HAP-1 (cell line): ENCODE results near the gene HSPA4L.

Source experiments
- DNase-seq, 2 experiments: peaks; one replicate each; pipeline ENCODE4 v3.0.0-alpha.2; 2016 to 2020; ENCODE audit warnings: low spot score in 2 of 2
- H3K27me3 ChIP-seq: fragments of 250-450 bp; sonication (Bioruptor Pico); 2 replicates; pipeline ENCODE4 v1.5.1; 2020; ENCODE audit warnings: low read depth, mild to moderate bottlenecking, moderate library complexity
- H3K36me3 ChIP-seq: fragments of 250-450 bp; sonication (Bioruptor Pico); replicated peaks from 2 replicates; pipeline ENCODE4 v1.5.1; 2020; ENCODE audit warnings: mild to moderate bottlenecking
- H3K4me1 ChIP-seq: fragments of 250-450 bp; sonication (Bioruptor Pico); 2 replicates; pipeline ENCODE4 v1.5.1; 2020; ENCODE audit warnings: mild to moderate bottlenecking
- H3K4me3 ChIP-seq: fragments of 250-450 bp; sonication (Bioruptor Pico); 2 replicates; pipeline ENCODE4 v1.5.1; 2020; ENCODE audit warnings: mild to moderate bottlenecking, moderate library complexity
- H3K9me3 ChIP-seq: fragments of 250-450 bp; sonication (Bioruptor Pico); 2 replicates; pipeline ENCODE4 v1.5.1; 2020; ENCODE audit warnings: mild to moderate bottlenecking, moderate library complexity
- in situ Hi-C: fragments of 300-500 bp; cut with MboI; formaldehyde crosslinking; loops from 3 replicates; pipeline ENCODE4 v1.14.3; 2020; ENCODE audit warnings: low sequenced_read_pairs, inconsistent platforms, mixed read lengths

HSPA4L gene

DNA sequence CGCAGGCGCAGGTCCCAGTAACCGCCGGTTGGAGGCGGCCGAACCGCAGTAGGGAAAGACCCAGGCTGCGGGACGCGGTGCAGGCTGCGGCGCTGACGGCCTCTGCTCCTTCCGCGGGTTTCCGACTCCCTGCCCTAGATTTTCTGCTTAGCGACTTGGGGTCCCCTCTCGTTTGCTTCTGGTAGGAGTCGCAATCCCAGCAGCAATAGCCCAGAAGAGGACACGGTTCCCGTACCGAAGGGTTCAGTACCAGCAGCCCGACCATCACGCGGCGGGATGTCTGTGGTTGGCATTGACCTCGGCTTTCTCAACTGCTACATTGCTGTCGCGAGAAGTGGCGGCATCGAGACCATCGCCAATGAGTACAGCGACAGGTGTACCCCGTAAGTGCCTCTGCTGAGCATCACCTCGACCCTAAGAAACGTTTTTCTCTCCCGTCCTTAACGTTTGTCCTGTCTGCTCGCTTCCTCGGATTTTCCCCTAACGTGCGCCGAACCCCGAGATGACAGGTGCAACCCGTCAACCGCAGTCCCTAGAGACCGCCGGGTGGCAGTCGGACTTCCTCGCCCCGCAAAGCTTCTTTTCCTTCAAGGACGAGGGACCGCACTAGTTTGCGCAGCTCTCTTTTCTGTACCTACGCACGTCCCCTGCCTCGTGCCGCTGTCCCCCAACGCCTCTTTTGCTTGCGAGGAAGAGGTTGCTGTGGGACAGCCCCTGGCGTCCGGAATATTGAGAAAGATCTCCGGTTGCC, at the start of gene HSPA4L:
Gene HSPA4L, plus strand, starts transcription at position 48 of the 751 bp plus-strand sequence. Its CDS starts 229 bp downstream, at position 277.
- DNase-seq, result peak; percentile 77 to 86
- Histone ChIP-seq H3K9me3 (no peaks in the 10 kb centered on the region), H3K4me3 (peak within 1 kb of the TSS; percentile 75), H3K36me3 (no peaks in the 10 kb centered on the region), H3K4me1 (peaks cover 18% of the 10 kb centered on the region), H3K27me3 (no peaks in the 10 kb centered on the region)
- in situ Hi-C loops, result no loop called here

DNA sequence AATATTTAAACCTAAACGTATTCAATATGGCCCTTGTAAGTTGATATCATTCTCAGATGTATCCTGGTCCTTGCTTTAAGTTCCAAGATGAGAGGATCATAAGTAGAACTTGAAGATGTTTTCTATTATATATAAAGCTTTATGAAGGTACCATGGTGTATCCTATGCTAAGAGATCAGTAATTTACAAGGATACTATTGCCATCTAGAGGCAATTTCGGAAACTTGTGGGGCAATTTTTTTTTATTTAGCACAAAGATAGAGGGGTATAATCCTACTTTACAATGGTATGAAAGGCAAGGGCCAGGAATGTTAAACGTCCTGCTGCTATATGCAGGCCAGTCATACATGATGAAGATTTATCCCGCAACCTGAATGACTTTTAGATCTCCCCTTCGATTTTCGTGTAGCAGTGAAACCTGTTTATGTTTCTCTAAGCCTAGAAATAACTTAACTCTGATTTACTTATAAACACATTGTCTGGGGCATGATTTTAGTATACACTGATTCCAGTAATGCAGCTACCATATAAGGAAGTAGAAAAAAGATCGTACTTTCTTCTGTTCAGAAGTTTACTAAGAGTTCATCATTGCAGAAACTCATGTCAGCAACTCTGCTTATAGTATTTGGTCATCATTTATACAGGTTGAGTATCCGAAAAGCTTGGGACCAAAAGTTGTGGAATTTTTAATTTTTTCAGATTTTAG, 49.3 kb upstream of the HSPA4L start:
- Histone ChIP-seq H3K36me3 (no peaks in the 10 kb centered on the region), H3K27me3 (no peaks in the 10 kb centered on the region), H3K4me1 (peaks cover 10% of the 10 kb centered on the region), H3K9me3 (no peaks in the 10 kb centered on the region), H3K4me3 (no peak overlapping the region)
- in situ Hi-C loops, result no loop called here
- DNase-seq, result peak; percentile 36 to 91

DNA sequence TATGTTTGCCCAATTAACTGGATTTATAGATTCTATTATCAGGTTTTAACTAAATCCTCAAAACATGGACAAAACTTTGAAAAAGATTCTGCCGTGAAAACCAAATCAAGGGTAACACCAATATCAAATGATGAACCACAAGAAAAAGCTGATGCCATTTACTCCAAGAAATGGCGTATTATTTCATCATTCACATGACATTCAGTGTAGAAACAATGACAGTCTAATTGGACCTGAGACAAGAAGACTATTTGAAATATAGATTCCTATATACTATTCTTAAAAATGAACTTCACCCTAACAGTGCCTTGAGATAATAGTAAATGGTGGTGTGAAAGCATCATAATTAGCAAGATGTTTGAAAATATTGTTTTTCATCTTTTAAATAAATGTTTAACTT, 47.1 kb upstream of the HSPA4L start:
- no peak overlapping the region for H3K4me3 ChIP-seq
- in situ Hi-C loops, result no loop called here
- no peaks in the 10 kb centered on the region for H3K9me3 ChIP-seq
- no peak for DNase-seq
- no peaks in the 10 kb centered on the region for H3K36me3 ChIP-seq
- H3K27me3 ChIP-seq, result no peaks in the 10 kb centered on the region
- H3K4me1 ChIP-seq, result peaks cover 10% of the 10 kb centered on the region

DNA sequence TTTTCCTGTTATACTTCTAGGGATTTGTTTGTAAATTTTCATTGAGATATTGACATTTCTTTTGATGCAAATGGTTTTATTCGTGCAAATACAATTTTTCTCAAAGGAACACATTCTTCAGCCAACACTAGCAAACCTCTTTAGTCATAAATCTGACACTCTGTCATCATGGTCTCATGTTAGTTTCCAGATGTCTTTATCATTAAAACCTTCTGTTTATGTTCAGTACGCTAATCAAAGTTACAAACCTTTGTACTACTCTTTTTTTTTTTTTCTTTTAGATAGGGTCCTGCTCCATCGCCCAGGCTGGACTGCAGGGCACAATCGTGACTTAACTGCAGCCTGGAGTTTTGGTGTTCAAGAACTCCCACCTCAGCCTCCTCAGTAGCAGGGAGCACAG, 44.8 kb upstream of the HSPA4L start:
- Histone ChIP-seq H3K4me3 (no peak overlapping the region), H3K4me1 (peaks cover 10% of the 10 kb centered on the region), H3K27me3 (no peaks in the 10 kb centered on the region), H3K36me3 (no peaks in the 10 kb centered on the region), H3K9me3 (no peaks in the 10 kb centered on the region)
- in situ Hi-C loops, result no loop called here
- DNase-seq, result no peak

DNA sequence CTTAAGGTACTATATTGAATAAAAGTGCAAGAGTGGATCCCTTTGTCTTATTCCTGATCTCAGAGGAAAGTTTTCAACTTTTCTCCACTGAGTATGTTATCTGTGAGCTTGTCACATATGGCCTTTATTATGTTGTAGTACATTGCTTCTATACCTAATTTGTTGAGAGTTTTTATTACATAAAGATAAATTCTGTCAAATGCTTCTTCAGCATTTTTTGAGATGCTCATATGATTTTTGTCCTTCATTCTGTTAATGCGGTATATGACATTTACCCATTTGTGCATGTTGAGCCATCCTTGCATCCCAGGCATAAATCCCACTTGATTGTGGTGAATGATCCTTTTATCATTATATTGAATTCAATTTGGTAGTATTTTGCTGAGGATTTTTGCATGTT, 40.9 kb upstream of the HSPA4L start:
- in situ Hi-C loops, result no loop called here
- no peak for DNase-seq
- Histone ChIP-seq H3K36me3 (no peaks in the 10 kb centered on the region), H3K4me3 (no peak overlapping the region), H3K9me3 (no peaks in the 10 kb centered on the region), H3K27me3 (no peaks in the 10 kb centered on the region), H3K4me1 (no peaks in the 10 kb centered on the region)

DNA sequence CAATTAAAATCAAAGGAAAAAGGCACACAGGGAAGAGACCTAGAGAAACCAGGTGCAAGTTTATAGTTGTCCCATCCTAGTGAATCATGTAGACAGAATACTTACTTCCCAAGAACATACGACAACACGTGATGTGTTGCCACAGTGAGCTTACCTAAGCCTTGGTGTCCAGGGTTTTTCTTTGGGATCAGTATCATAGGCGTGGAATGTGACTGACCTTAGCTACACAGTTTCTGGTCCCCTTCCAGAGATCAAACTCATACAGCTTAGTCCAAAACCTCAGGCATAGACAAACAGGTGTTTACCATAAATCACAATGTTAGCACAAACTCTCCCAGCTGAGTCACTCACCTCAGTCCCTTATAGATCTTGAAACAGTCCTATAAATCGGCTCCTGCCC, 34.2 kb upstream of the HSPA4L start:
- H3K4me1 ChIP-seq, result no peaks in the 10 kb centered on the region
- in situ Hi-C loops, result no loop called here
- no peaks in the 10 kb centered on the region for H3K9me3 ChIP-seq
- no peak overlapping the region for H3K4me3 ChIP-seq
- no peak for DNase-seq
- H3K27me3 ChIP-seq, result no peaks in the 10 kb centered on the region
- no peaks in the 10 kb centered on the region for H3K36me3 ChIP-seq

DNA sequence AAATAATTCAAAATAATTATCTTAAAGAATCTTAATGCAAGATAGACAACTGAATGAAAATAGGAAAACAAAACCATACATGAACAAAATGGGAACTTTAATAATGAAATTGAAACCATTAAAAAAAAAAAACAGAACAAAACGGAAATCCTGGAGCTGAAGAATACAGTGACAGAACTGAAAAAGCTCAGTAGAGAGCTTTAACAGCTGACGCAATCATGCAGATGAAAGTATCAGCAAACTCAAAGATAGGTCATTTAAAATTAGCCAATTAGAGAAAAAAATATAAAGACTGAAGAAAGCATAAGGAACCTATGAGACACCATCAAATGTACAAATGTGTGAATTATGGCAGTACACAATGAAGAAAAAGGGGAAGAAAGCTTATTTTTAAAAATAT, 33.2 kb upstream of the HSPA4L start:
- in situ Hi-C loops, result no loop called here
- no peaks in the 10 kb centered on the region for H3K4me1 ChIP-seq
- DNase-seq, result no peak

DNA sequence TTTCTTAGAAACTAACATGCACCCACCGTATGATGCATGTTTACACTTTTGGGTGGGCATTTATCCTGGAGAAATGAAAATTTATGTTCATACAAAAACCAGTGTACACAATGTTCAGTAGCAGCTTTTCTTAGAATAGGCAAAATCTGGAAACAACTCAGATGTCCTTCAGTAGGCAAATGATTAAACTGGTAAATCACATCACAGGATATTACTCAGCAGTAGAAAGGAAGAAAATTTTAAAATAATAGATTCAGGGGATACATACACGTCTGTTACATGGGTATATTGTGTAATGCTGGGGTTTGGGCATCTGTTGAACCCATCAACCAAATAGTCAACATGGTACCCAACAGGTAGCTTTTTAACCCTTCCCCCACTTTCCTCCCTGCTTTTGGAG, 25.2 kb upstream of the HSPA4L start:
- in situ Hi-C loops, result no loop called here
- Histone ChIP-seq H3K9me3 (no peaks in the 10 kb centered on the region), H3K36me3 (no peaks in the 10 kb centered on the region), H3K4me3 (no peak overlapping the region), H3K27me3 (no peaks in the 10 kb centered on the region), H3K4me1 (no peaks in the 10 kb centered on the region)
- DNase-seq, result no peak

More for the DNA sequence above, 33.2 kb upstream of the HSPA4L start:
- Histone ChIP-seq H3K9me3 (no peaks in the 10 kb centered on the region), H3K27me3 (no peaks in the 10 kb centered on the region), H3K36me3 (no peaks in the 10 kb centered on the region), H3K4me3 (no peak overlapping the region)

DNA sequence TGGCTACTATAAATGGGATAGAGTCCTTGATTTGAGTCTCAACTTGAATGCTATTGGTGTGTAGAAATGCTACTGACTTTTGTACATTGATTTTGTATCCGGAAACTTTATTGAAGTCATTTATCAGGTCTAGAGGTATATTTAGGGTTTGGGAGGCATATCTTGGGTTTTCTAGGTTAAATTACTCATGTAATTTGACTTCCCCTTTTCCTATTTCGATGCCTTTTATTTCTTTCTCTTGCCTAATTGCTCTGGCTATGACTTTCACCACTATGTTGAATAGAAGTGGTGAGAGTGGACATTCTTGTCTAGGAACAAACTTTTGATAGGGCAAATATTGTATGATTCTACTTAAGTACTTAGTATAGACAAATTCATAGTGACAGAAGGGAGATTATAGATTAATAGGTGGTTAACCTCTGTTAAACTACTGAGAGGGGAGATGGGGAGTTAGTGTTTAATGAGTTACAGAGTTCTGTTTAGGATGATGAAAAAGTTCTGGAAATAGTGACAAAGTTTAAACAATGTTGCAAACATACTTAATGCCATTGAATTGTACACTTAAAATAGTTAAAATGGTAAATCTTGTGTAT, 22.8 kb upstream of the HSPA4L start:
- DNase-seq, result no peak
- Histone ChIP-seq H3K4me1 (no peaks in the 10 kb centered on the region), H3K4me3 (no peak overlapping the region), H3K36me3 (no peaks in the 10 kb centered on the region), H3K9me3 (no peaks in the 10 kb centered on the region), H3K27me3 (no peaks in the 10 kb centered on the region)
- in situ Hi-C loops, result no loop called here

DNA sequence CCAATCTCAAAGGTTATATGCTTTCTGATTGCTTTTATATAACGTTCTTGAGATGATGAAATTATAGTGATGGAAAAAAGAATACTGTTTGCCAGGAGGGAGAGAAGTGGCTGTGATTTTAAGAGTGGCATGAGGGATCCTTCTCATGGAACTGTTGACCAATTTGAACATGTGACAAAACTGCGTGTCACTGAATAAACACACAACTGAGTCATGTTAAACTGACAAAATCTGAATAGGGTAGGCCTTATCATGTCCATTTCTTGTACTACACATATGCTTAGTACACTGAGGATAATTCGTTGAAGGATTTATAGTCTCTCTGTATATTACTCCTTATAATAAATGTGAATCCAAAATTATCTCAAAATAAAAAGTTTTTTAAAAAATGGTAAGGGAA, 22.2 kb upstream of the HSPA4L start:
- H3K36me3 ChIP-seq, result no peaks in the 10 kb centered on the region
- H3K9me3 ChIP-seq, result no peaks in the 10 kb centered on the region
- DNase-seq, result no peak
- H3K4me3 ChIP-seq, result no peak overlapping the region
- no peaks in the 10 kb centered on the region for H3K4me1 ChIP-seq
- H3K27me3 ChIP-seq, result no peaks in the 10 kb centered on the region
- in situ Hi-C loops, result no loop called here

DNA sequence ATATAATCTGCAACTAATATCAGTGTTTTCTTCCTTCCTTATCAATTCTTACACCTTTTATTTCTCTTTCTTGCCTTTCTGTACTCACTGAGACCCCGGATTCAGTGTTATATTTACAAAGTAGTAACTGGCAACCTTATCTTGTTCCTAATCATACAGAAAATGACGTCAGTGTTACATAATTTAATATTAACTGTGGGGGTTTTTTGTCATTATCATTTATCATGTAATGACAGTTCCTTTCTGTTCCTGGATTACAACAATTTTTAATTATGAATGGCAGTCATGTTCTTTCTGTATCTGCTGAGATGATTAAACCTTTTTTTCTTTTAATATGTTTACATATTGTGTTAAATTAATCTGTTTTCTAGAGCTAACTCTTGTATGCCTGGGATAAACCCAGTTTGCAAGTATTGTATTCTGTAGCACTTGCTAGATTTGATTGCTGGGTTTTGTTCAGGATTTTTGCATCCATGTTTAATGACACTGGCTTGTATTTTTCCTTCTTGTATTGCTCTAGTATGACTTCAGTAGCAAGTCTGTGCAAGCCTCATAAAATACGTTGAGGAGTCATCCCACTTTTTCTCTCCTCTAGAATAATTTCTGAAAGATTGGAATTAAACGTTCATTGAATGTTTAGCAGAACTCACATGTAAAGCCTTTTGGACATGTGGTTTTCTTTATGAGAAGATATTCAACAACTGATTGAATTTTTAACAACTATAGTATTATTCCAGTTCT, 10.4 kb upstream of the HSPA4L start:
- no peak overlapping the region for H3K4me3 ChIP-seq
- H3K4me1 ChIP-seq, result peaks cover 5% of the 10 kb centered on the region
- H3K36me3 ChIP-seq, result no peaks in the 10 kb centered on the region
- in situ Hi-C loops, result no loop called here
- DNase-seq, result no peak
- no peaks in the 10 kb centered on the region for H3K9me3 ChIP-seq
- no peaks in the 10 kb centered on the region for H3K27me3 ChIP-seq

DNA sequence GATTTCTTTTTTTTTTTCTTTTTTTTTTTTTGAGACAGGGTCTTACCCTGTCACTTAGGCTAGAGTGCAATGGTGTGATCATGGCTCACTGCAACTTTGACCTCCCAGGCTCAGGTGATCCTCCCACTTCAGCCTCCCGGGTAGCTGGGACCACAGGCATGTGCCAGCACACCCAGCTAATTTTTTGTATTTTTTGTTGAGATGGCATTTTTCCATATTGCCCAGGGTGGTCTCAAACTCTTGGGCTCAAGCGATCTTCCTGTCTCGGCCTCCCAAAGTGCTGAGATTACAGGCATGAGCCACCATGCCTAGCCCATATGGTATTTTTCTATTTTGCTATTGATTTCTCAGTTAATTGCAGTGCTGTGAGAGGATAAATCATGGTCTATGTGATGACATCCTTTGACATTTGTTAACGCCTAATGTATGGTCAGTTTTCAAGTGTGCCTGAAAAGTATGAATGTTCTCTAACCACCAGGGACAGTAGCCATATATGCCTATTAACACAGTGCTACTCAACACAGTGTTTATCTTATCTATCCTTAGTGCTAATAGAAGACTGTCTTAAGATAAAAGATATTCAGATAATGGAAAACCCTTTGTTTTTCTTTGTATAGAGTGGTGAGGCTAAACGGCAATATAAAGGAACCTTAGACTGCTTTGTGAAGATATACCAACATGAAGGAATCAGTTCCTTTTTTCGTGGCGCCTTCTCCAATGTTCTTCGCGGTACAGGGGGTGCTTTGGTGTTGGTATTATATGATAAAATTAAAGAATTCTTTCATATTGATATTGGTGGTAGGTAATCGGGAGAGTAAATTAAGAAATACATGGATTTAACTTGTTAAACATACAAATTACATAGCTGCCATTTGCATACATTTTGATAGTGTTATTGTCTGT, 9.1 kb upstream of the HSPA4L start:
- H3K36me3 ChIP-seq, result no peaks in the 10 kb centered on the region
- H3K4me1 ChIP-seq, result peaks cover 17% of the 10 kb centered on the region
- in situ Hi-C loops, result no loop called here
- no peak overlapping the region for H3K4me3 ChIP-seq
- DNase-seq, result no peak
- H3K9me3 ChIP-seq, result no peaks in the 10 kb centered on the region
- H3K27me3 ChIP-seq, result no peaks in the 10 kb centered on the region

DNA sequence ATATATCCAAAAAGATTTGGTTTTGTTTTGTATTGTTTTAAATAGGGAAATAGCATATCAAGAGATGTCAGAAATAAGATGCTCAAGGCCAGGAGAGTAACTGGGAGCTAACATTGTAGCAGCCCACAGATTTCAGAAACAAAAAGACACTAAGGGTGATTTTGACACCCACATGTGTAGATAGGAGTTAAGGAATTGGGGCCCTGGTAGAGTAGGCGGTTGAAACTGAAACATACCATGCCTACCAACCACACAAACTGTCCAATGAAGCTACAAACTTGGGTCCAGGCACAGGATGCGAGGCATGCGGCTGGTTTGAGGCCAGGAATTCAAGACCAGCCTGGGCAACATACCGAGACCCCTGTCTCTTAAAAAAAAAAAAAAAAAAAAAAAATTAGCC, 6.3 kb upstream of the HSPA4L start:
- Histone ChIP-seq H3K27me3 (no peaks in the 10 kb centered on the region), H3K4me1 (peaks cover 17% of the 10 kb centered on the region), H3K36me3 (no peaks in the 10 kb centered on the region), H3K4me3 (no peak overlapping the region), H3K9me3 (no peaks in the 10 kb centered on the region)
- in situ Hi-C loops, result no loop called here
- DNase-seq, result no peak
